ENCODE measurements around the gene SPTBN2.

SPTBN2 gene

GRCh38 chr11:66638177-66639065, 90.6 kb downstream of the SPTBN2 start, which contains the start of gene RBM4:
Gene RBM4, plus strand, starts transcription at chr11:66638703. Its CDS starts 1,009 bp downstream, at chr11:66639712.
- DNase-seq = peak; percentile 98

GRCh38 chr11:66637557-66638176, 91.3 kb downstream of the SPTBN2 start:
- no peak for DNase-seq

DNA sequence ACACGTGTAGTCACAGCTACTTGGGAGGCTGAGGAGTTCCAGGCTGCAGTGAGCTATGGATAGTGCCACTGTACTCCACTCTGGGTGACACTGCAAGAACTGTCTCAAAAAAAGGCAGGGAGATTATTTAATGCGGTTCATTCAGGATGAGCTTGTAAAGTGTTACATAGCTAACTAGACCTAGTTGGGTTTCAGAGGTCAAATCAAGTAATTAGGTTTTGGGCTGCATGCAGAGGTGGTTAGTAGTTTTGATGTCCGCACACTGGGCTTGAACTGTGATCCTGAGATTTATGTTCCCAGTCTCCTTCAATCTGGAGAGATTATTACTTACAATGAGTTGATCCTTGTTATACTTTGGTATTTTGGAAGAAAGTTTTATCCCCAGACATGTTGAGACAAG, 92.6 kb downstream of the SPTBN2 start:
- no peak for DNase-seq
